Measurements from ENCODE around the gene NEURL1. TPM values are rescaled to one million over a fixed set of nuclear protein-coding genes. Genes with fewer than 3 reads are reported as not detected.
A peak's percentile ranks its signal among the peaks of the same experiment; 100 is the strongest.

Gene NEURL1
- total RNA-seq, 1 experiment from 2014 or later: 0.72 TPM

DNA sequence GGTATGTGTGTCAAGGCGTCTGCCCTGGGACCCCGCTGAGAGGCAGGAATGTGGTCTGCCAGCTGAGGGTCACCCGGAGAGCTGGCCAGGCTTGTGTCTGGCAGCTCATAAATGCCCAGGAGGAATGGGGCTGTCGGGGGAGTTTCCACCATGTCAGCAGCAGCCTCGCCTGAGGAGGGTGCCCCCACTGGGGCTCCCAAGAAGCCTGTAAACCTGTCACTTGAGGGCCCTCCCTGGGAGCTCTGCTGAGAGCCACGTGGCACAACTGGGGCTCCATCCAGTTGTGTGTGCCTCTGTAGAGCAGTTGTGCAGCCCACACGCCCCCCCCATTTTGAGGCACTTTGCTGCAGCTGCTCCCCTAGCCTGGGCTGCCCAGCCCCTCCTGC, 70.6 kb downstream of the NEURL1 start:
- DNase-seq (ENCODE audit: low spot score): no peak

GRCh38 chr10:103564776-103565520, 71.4 kb downstream of the NEURL1 start:
- no peak for DNase-seq (ENCODE audit: low spot score)

DNA sequence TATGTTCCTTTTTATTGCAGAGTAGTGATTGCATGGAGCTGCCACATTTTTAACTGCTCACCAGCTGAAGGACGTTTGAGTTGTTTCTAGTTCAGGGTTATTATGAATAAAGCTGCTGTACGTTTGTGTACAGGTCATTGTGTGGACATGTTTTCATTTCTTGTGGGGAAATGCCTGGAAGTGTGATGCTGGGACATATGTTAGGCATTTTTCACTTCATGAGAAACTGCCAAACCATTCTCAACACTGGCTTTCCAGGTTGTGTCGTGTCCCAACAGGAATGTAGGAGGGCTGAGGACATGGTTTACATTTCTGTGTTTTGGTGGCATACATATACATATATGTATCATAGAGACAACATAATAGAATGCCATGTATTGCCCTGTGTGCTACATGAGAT, 73.0 kb downstream of the NEURL1 start:
- DNase-seq (ENCODE audit: low spot score): no peak

DNA sequence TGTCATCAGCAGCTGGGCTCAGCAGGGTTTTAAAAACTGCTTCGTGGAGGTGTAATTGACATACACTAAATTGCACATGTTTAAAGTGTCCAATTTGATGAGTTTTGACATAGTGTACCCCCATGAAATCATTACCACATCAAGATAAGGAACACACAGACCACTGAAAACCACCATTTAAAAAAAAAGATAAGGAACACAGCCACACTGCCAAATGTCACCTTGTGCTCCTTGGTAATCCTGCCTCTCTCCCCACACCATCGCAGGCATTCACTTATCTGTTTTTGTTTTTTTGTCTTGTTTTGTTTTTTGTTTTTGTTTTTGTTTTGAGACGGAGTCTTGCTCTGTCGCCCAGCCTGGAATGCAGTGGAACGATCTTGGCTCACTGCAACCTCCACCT, 75.0 kb downstream of the NEURL1 start:
- no peak for DNase-seq (ENCODE audit: low spot score)

GRCh38 chr10:103569896-103570295, 76.4 kb downstream of the NEURL1 start:
- DNase-seq (ENCODE audit: low spot score): no peak

- DNase-seq (ENCODE audit: low spot score): no peak
These were observed 77.5 kb downstream of the NEURL1 start for GRCh38 chr10:103570844-103571655.

GRCh38 chr10:103571656-103571975, 78.1 kb downstream of the NEURL1 start:
- no peak for DNase-seq (ENCODE audit: low spot score)

GRCh38 chr10:103572347-103573204, 79.1 kb downstream of the NEURL1 start:
- no peak for DNase-seq (ENCODE audit: low spot score)

- no peak for DNase-seq (ENCODE audit: low spot score)
These were observed 79.6 kb downstream of the NEURL1 start for GRCh38 chr10:103573205-103573487.

DNA sequence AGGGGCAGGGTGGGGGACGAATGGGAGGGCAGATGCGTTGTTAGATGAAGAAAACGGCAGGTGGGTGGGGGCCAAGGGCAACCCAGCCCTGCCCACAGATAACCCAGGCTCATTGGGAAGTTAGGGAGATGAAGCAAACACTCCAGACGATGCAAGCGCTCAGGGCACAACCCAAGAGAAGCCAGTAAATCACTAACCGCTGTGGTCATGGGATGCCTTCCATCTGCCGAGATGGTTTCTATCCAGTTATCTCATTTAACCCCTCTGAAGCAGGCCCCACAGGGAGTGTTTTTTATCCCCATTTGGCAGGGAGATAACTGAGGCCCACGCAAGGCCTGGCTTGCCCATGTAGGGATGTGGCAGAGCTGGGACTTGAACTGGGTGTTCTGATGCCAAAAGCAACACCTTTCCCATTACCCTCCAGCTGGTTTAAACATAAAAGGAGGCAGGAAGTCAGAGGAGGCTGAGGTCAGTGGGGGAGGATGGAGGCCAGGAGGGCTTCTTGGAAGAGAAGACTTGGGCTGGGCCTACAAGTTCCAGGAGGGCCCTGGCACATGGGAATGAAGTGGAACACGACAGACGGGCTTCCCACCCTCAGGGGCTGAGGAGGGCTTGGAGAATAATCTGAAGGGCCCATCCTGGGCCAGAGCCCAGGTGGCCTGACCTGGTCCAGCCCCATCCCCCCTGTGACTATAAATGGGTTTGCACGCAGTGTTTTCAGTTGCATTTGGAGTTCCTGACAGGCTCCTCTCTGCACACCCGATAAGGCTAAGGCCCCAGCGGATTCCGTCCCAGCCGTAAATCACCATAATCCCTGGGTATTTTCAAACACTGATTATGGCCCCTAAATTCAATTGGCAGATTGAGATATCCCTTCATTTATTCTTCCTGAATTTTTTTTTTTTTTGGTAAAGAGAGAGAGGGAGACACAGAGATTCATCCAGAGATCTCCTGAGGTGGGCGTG, 80.9 kb downstream of the NEURL1 start:
- no peak for DNase-seq (ENCODE audit: low spot score)

- DNase-seq (ENCODE audit: low spot score): no peak
These were observed 82.0 kb downstream of the NEURL1 start for GRCh38 chr10:103575416-103576075.

- no peak for DNase-seq (ENCODE audit: low spot score)
These were observed 82.6 kb downstream of the NEURL1 start for GRCh38 chr10:103576076-103576471.

GRCh38 chr10:103576862-103577261, 83.4 kb downstream of the NEURL1 start:
- DNase-seq (ENCODE audit: low spot score): no peak

GRCh38 chr10:103578782-103579382, 85.4 kb downstream of the NEURL1 start:
- peak; percentile 43 for DNase-seq (ENCODE audit: low spot score)

GRCh38 chr10:103580011-103580410, 86.5 kb downstream of the NEURL1 start:
- DNase-seq (ENCODE audit: low spot score): no peak

- no peak for DNase-seq (ENCODE audit: low spot score)
These were observed 86.9 kb downstream of the NEURL1 start for GRCh38 chr10:103580430-103580829.

- DNase-seq (ENCODE audit: low spot score): no peak
These were observed 88.0 kb downstream of the NEURL1 start for GRCh38 chr10:103581499-103581898.

DNA sequence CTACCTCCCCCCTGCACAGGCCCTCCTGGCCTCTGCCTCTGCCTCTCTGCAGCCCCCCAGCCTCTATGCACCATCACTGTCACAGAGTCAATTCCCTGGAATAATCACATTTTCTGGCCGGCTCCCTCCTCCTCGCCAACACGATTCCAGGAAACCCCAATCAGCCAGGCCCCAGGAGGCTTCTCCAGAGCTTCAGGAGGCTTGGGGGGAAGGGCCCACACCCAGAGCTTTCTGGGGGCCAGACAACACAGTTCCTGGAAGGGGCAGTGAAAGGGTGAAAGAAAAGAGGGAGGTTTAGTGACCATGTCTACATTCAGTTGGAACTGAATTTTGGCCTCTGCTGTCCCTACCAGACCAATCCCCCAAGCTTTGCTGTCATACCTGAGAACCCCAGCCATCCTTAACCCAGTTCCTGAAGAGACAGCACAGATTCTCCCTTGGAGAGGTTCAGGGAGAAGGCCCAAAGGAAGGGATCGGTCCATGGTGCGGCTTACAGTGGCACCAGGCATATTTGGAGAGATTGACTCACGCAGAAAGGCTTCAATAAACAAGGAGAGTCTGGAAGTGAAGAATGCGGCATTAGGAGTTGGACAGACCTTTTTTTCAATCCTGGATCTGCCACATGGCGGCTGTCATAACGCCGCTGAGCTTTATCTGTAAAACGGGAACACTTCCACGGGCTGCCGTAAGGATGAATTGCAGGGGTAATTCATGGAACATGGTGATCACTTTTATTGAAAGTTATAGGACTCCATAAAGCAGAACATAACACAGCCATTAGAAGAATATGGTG, 89.0 kb downstream of the NEURL1 start:
- DNase-seq (ENCODE audit: low spot score): no peak

DNA sequence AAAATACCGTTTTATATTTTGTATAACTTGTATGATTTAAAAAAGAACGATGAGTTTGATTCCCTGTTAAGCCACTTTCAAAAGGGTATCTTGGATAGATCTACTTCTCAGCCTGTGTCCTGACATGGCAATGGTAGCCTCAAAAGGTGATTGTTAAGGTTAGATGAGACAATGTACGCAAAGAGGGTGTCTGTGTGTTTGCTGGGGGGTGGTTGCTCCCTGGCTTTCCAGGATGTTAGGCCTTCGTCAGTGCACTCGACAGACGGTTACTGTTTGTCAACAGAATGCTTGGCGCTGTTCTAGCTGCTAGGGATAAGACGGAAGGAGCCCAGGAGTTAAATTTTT, 90.3 kb downstream of the NEURL1 start:
- DNase-seq (ENCODE audit: low spot score): no peak
